DMS79 (cell line): Measurements from ENCODE around the gene POPDC2.

ENCODE experiments used
- DNase-seq: peaks from one replicate; lab custom pipeline; 2025; lab: John Stamatoyannopoulos, UW

Gene POPDC2

DNA sequence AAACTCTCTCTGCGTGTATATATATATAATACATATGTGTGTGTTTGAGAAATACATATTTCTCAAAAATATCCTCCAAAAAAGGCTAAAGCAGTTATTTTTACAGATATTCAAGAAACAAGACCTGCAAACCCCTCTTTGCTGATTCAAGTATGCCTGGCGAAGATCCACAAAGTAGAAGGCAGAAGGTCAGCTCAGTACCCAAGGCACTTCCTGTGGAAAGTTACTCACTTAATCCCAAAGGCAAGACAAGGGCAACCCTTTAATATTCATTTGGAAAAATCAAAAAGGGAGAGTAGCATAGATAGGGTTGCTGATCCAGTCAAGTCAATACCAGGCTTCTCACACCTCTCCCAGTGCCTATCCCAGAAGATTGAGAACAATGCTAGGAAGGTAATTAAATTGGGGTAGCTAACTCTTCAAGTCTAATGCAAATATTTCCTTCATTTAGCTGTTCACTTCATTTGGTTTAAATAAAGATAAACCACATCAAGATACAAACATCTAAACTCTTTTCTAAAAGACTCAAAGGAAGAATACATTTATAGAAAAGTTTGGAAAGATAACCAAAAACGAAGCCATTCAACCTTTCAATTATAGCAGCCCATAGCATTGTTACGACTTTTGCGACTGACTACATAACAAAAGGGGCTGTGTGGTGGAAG is 9.6 kb upstream of the POPDC2 start:
- no peak for DNase-seq

DNA sequence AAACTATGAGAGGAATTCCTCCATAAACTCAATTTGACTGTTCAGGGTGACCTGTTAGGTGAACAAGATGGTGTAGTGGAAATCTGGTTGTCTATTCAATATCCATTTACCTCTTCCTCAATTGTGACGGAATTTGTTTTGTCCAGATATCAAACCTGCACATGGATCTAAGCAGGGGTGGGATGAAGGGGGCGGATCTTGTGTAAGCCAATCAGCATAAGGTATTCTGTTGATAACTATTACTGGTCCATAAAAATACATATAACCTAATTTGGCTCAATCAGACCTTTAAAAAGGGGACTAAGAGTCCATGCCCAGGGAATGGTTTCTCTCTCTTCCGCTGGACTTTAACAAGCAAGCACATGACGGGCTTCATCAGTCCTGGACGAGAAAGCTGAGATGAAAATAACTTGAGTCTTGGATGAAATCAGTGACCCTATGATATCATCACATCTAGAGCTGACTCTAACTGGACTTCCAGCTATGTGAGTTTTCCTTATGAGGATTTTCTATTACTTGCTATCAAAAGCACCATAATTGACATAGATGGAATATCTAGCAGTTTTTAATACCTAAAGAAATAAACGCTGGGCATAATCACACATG is 5.7 kb upstream of the POPDC2 start:
- no peak for DNase-seq

DNA sequence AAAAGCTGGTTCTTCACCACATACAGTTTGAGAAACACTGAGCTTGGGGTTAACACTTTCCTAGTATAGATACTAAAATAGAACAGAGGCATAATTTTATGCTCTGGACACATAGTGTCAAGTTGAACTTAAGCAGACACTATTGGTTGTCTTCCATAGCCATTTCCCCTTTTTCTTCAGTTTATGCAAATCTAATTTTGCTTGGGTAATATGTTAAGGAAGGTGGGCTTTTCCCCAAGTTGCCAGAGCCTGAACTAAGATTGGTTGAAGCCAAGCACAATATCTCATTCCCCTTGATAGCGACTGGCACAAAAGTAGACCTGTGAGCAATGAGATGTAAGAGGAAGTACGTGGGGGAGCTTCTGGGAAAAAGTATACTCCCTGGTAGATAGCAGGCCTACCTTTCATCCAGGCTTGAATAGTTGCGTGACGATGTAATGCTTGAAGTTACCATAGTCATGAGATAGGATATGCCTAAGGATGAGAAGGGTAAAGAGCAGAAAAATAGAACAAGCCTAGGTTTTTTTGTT is 4.5 kb upstream of the POPDC2 start:
- DNase-seq = no peak

DNA sequence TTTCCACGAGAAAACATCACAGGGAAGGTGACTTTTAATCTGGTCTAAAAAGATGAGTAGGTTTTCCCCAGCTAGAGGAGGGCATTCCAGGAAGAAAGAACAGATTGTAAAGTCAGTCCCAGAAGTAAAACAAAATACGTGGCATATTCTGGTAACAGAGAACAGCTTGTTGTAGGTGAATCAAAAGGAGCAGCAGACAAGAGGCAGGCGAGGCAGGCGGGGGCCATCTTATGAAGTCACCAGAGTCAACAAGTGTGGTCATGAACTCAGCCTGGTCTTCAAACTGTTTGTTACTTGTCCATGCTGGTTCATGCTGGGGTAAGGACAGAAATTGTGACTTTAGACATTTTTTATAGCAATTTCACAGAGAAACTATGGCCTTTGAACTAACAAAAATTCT is 4.0 kb upstream of the POPDC2 start:
- no peak for DNase-seq

DNA sequence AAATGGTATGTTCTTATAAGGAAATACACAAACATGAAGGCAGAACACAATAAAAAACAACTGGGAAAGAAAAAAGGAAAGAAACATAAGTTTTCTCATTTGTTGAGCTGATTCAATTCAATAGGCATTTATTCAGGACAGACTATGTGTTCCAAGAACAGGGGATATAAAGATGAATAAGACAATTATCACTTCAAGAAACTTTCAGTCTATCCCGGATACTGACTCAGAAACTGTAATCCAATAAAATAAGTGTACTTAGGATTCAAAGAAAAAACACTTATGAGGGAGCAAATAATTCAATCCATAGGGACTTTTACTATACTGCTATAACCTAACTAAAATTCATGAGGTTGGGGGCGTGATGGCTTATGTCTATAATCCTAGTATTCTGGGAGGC is 3.5 kb upstream of the POPDC2 start:
- no peak for DNase-seq

DNA sequence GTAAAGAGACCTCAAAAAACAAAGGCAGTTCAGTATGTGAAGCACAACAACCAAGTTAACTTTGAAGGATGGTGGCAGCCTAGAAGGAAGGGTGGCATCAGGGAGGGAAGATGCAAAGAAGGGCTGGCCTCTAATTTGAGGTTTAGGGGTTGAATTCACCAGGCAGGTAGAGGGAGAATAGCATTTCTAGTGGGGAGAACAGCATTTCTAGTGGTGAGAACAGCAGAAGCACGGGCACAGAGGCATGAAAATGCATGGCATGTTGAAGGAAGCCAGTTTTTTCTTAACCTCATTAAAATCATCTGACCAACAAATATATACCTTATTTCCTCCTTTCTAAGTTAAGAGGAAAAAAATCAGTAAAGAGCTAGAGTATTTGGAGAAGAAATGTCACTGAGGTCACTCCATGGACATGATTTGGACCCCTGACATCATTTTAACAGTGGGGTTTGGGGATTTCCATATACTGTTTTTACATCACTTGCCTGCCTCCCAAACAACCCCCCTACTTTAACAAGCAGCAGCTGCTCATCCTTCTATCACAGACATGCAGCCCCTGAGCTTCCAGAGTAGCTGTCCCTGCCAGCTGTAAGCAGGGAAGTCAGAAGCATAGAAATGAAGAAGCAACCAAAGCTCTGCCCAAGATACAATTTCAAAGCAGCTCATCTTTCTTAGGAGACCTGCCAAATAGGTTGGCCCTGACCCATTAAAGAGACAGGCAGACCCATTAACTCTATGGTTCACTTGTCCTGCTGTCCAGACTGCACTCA is 2.4 kb upstream of the POPDC2 start:
- DNase-seq = no peak

DNA sequence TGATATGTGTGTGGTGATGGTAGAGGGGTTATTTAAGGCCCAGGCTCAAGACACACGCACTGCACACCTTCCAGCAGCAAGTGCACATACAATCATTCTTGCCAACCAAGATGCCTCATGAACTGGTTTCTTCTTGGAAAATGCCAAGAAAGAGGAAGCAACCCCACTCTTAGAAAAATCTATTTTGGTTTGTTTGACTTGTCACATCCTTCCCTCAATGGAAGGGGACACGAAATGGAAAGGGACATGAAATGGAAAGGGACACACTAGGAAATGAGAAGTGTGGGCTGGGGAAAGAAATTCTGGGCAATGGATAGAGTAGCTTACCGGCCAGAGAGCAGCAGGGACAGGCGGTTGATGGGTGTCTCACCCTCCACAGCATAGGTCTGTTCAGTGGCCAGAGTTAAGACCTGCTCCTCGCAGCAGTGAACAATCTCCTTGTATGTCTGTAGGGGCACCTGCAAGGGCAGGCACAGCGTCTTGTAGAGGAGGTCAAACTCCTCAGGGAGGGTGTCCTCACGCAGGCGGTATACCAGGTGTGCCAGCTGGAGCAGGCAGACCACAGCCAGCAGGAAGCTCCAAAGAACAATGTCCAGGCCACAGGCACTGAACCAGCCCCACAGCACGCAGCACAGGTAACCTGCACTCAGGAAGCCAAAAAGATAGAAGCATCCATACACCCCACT is 640 bp downstream of the POPDC2 start:
- no peak for DNase-seq

DNA sequence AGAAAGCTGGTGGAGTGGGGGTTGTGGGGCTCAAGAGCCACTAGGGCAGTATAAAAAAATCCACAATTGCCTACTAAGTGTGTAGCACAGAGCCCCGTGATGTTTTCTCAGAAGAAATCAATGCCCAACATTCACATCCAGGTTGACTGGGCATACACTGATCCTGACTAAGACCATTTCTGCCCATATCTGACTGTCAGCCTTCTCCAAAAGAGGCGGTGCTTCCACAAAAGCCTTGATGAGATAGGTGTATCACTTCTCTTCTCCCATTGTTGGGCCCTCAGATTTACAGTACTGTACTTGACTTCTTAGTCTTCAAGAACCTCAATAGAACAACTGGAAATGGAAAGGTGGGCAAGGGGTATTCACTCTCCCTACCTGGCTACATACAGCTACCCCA is 1.4 kb downstream of the POPDC2 start:
- DNase-seq = no peak

DNA sequence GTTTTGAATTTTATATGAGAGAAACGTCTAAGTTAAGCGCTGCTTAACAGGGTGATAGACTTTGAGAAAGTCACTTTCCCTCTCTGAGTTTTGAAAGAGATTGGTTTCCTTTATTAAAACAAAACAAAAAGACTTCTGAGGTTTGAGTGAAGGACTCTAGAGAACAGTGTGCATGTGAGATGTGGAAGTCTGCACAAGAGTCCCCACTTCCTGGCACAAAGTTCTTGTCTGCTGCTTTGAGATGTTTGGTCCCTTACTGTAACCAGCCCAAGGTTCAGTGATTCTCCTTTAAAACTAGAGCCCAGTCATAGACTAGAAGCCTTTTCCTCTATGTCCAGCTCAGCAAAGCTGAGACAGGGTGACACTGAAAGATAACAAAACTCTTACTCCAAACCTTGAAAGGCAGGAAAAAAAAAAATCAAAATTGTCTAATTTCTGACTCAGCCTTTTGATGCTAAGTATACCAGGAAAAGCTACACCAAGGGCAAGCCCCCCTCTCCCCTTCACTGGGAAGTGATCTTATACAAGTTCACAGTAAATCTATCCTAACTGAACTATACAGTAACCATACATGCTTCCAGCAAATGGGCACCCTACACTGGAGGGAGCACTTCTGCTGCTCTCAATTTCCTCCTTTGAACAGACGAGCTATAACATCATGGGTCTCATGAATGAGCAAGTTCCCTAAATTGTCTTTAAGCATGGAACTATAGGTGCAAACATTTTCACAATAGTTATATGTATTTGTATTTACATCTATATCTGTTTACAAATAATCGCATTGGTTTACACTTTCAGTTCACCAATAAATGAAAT is 2.3 kb downstream of the POPDC2 start:
- no peak for DNase-seq

DNA sequence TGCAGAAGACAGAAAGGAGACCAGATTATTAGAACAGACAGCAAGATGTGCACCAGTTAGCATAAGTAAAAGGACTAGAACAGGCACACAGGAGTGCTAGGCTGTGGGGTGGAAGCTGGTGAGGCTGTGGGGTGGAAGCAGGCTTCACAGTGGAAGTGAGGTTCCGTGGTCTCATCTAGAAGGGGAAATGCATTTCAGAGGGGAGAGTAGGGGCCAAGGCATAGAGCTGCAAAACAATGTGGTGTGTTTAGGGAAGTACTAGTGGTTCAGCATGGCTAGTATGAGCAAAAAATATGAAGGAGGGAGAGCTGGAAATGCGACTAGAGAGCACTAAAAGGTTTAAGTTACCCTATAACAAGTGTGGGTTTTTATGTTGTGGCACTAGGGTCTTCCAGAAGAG is 6.5 kb downstream of the POPDC2 start:
- no peak for DNase-seq

DNA sequence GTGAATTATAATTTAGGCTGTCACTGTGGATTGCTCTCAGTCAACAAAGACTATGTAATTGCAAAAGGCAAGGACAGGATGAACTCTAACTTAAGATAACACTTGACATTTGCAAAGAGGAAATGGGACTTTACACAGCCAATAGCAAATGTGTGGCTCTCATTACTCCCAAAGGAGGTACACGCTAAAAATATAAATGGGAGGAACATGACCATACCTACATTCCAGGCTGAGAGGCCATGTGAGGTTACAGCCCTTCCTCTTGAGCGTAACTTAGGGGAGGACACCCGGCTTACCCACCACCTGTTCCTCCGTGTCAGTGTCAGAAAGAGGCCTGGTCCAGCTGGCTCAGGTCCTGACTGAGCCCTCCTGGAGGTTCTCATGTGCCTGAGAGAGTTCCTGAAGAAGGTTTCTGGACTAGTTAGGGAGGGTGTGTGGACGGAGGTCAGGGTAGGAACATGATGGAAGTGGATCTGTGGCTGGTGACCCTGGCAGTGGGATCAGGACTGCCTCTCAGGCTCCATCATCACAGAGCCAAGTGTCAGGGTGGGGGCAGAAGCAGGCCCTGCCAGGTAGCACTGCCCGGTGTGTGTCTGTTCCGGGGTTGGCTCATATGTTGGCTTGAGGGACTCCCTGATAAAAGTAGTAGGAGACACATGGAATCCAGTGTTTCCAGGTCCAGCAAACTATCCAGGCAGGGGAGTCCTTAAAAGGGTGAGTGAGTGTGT is 7.9 kb downstream of the POPDC2 start:
- DNase-seq = no peak

DNA sequence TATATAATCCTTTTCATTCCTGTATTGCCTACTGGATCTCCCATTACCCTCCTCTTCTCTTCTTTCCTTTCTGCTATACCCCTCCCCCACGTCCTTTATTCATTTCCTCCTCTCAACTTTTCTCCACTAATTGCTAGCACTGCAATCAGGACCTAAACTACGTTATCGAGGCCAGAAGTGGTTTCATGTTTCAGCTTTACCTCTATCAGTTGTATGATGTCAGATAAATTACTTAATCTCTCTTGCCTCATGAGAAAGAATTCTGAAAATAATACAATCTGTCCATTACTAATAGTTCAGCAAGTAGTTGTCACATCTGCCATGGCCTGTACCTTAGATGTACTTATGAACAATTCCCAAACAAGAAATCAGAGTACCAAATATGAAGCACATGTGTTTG is 10.6 kb downstream of the POPDC2 start:
- no peak for DNase-seq

DNA sequence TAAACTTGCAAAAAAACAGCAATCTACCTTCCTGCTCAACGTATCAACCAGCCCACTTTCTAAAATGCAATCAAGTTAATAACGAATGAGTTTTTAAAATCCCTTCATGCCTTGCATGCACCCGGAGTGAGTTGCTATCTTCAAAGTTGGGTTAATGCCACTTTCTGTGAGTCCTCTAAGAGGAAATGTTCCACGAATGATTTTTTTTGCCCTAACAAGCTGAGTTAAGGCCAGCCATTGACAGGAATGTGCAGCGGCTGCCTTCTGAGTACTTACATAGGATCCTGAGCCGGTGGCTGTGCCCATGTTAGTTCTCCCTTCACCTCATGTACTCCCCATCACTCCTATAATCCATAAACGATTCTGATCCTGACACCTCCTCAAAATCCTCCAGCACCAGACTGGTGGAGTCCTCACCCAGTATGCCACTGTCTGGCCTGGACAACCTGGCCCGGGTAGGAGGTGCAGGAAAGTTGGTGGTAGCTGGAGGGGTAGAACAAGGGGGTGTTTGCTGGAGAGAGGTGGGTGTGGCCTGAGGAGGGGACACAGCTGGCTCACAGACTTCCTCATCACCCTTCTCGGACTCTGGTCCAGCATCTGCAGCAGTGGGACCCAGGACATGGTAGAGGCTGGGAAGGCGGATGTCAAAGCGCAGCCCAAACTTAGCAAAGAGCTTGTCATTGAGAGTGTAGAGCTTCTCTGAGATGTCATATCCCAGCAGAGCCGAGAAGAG is 12.4 kb downstream of the POPDC2 start:
- DNase-seq = peak; percentile 81

DNA sequence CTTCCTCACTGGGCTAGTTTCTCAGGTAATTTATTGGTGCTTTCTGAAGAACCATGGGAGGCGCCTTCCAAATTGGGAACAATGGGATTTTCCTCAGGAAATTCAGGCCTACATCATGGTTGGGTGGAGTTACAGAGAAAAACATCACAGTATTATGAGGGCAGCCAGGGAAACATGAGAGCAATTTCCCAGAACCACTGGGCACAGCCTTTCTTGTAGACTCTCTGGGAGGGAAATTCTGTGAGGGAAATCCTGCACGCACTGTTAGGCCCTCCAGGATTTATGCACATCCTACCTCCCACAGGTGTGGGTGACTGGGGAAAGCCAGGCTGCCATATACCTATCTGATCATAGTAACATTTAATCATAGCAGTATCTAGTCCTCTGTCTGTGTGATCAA is 13.2 kb downstream of the POPDC2 start:
- DNase-seq = no peak

DNA sequence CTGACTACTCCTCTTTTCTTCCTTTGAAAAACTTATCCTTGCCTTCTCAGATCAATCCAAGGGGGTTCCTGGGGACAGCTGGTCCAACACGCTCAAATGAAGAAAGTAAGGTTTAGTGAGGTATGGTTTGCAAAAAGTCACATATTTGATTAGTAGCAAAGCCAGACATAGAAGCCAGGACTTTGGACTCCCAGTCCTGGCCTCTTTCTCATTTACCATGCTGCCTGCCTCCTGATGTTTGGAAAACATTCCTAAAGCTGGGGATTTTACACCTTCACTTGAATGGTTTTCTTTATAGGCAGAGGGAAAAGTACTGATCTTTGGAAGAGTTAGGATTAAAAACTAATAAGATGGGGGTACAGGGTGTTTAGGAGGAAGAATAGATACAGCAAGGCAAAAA is 14.6 kb downstream of the POPDC2 start:
- DNase-seq = no peak

DNA sequence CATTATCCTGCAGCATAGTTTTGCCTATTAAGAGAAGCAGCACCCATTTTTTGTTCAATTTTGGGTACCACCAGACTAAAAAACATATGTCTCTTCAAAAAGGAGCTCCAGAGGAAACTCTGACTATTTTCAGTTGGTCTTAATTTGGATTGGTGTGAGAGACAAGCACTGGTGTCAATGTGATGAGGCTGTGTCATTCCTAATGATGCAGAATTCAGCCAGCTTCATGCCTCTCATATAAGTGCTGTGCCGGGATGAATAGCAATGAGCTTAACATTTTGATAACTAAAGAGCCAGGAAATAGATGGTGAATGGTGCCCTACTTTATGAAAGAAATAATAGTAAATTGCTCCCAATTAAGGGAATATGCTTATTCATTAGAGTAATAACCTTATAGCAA is 15.9 kb downstream of the POPDC2 start:
- DNase-seq = no peak

DNA sequence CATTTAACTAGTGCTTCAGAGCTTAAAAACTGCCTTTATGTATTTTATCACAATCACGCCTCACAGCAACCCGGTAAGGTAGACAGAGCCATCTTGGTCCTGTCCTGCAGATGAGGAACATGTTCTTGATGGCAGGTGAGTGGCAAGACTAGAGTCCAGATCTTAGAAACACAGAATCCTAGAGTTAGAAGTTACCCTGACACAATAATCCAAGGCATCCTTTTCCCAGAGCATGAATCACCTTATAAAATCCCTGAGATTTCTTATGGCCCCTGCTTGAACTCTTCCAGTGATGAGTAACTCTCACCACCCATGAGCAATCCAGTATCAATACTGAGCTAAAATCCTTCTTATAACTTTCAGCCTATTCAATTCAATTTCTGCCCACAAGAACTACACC is 16.9 kb downstream of the POPDC2 start:
- DNase-seq = no peak

DNA sequence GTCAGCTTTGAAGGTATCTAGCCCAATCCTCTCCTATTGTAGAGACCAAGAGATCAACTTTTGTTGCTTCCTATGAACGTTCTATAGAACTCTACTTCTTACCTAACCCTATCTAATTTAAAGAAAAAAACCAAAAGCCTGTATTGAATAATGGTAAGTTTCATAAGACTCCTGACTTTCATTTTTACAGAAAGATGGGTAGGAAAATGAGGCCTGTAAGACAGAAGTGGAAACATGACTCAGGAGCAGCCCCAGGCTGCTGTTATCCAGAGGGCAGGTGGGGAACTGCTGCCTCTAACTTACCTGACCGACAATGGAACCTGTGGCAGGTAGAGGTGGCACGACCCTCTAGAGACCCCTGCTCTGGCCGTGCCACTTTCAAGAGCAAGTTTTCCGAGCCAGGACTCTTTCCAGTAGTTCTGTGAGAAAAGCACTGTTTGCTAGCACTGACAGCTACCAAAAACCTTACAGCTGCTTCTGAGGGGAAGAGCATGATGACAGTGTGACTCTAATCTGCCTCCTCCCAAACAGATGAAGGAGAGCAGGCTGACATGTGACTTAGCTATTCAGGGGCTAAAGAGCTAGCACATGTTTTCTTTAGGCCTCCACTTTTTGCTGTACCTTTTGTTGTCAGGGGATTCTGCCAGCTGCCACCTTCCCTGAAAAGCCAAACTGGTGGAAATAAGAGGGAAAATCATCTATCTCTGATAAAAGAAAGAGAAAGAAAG is 17.5 kb downstream of the POPDC2 start:
- DNase-seq = no peak

DNA sequence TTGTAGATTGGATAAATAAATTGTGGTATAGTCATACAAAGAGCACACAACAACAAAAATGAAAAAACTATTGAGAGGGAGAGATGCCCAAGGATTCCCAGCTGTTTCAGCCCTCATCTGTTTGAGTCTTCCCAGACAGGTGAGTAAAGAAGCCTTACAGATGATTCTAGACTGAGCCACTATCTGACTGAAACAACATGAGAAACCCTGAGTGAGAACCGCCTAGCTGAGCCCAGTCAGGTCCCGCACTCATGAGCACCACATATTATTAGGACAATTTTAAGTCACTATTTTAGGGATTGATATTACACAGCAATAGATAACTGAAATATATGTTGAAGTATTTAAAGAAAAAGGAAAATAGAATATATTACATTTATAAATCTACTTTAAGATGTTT is 19.0 kb downstream of the POPDC2 start:
- no peak for DNase-seq
